ENCODE measurements around the gene ESPNL. TPM values are rescaled to one million over a fixed set of nuclear protein-coding genes. Genes with fewer than 3 reads are reported as not detected.

Gene ESPNL
- polyA plus RNA-seq, 1 donor (not counting 4 experiments of a cell fraction or from before 2014, with no cell fraction given): 0.16 TPM

DNA sequence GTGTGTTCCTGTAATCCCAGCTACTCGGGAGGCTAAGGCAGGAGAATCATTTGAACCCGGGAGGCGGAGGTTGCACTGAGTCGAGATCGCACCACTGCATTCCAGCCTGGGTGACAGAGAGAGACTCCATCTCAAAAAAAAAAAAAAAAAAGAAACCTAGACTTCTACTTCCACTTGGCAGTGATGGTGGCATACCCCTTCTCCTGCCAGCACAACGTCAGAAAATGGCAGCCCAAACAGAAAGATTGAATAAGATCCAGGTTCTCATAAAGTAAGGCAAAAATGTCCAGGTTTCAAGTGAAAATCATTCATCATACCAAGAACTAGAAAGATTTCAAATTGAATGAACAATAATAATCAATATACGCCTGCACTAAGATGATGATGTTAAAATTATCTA is 15.4 kb upstream of the ESPNL start:
- no peak for FAIRE-seq
- DNase-seq (ENCODE audit: low read depth, low spot score): no peak
- H4K20me1 ChIP-seq (ENCODE audit: control insufficient read depth, extremely low read depth, insufficient read depth, low read length): no peaks in the 10 kb centered on the region
- no peak overlapping the region for H3K4me3 ChIP-seq (ENCODE audit: control insufficient read depth in 2 of 3, extremely low read depth in 1 of 3, insufficient read depth in 2 of 3, low read depth in 1 of 3, low read length in 3 of 3)
- no peak overlapping the region for H3K9ac ChIP-seq (ENCODE audit: control insufficient read depth, extremely low read depth, insufficient read depth, low read length)
- no peak overlapping the region for H2AFZ ChIP-seq (ENCODE audit: control insufficient read depth, low read length)
- H3K4me2 ChIP-seq (ENCODE audit: control insufficient read depth, extremely low read depth, insufficient read depth, low read depth, low read length): no peak overlapping the region
- no peak for TF ChIP-seq EZH2 (IDR thresholded peaks at IDR 0.05; ENCODE audit: low read length)
- TF ChIP-seq, protein P1, sequence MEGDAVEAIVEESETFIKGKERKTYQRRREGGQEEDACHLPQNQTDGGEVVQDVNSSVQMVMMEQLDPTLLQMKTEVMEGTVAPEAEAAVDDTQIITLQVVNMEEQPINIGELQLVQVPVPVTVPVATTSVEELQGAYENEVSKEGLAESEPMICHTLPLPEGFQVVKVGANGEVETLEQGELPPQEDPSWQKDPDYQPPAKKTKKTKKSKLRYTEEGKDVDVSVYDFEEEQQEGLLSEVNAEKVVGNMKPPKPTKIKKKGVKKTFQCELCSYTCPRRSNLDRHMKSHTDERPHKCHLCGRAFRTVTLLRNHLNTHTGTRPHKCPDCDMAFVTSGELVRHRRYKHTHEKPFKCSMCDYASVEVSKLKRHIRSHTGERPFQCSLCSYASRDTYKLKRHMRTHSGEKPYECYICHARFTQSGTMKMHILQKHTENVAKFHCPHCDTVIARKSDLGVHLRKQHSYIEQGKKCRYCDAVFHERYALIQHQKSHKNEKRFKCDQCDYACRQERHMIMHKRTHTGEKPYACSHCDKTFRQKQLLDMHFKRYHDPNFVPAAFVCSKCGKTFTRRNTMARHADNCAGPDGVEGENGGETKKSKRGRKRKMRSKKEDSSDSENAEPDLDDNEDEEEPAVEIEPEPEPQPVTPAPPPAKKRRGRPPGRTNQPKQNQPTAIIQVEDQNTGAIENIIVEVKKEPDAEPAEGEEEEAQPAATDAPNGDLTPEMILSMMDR (optimal IDR thresholded peaks at IDR 0.05 in 1 of 3, IDR thresholded peaks at IDR 0.05 in 1 of 3, conservative IDR thresholded peaks at IDR 0.05 in 1 of 3; ENCODE audit: extremely low read depth in 1 of 3, insufficient read depth in 2 of 3, low read length in 3 of 3): no peak
- no peaks in the 10 kb centered on the region for H3K9me1 ChIP-seq (ENCODE audit: control insufficient read depth, extremely low read depth, insufficient read depth, low read length)
- no peak overlapping the region for H3K27ac ChIP-seq (ENCODE audit: control insufficient read depth, insufficient read depth, low read length)
- peaks cover 12 to 30% of the 10 kb centered on the region in 2 experiments for H3K36me3 ChIP-seq (ENCODE audit: control insufficient read depth in 2 of 2, extremely low read depth in 1 of 2, insufficient read depth in 2 of 2, low read length in 2 of 2)
- dilution Hi-C loops (cut with MboI; ENCODE audit: extremely low pct_ligation_motif_present, low sequenced_read_pairs): no loop called here
- H3K4me1 ChIP-seq (ENCODE audit: control insufficient read depth, extremely low read depth, insufficient read depth, low read length): no peaks in the 10 kb centered on the region
- no peaks in the 10 kb centered on the region for H3K79me2 ChIP-seq (ENCODE audit: control insufficient read depth, insufficient read depth, low read length)
- H3K9me3 ChIP-seq (ENCODE audit: control insufficient read depth, low read depth, low read length): no peaks in the 10 kb centered on the region
- H3K27me3 ChIP-seq (ENCODE audit: control insufficient read depth, extremely low read depth, insufficient read depth, low read length): no peaks in the 10 kb centered on the region

DNA sequence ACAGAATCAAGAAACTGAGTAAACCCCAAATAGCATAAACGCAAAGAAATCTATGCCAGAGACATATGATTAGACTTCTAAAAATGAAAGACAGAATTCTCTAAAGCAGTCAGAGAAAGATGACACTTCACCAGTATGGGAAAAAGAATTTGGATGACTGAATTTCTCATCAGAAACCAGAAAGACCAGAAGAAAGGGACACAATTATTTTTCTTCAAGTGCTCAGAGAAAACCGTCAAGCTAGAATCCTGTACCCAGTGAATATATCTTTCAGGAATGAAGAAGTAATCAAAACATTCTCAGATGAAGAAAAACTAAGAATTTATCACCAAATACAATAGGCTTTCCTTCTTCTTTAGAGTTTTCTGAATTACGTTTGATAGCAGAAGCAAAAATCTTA is 14.2 kb upstream of the ESPNL start:
- H3K9ac ChIP-seq (ENCODE audit: control insufficient read depth, extremely low read depth, insufficient read depth, low read length): no peak overlapping the region
- DNase-seq (ENCODE audit: low read depth, low spot score) (no peak), FAIRE-seq (no peak)
- no peaks in the 10 kb centered on the region for H3K9me3 ChIP-seq (ENCODE audit: control insufficient read depth, low read depth, low read length)
- H3K4me3 ChIP-seq (ENCODE audit: control insufficient read depth in 2 of 3, extremely low read depth in 1 of 3, insufficient read depth in 2 of 3, low read depth in 1 of 3, low read length in 3 of 3): no peak overlapping the region
- dilution Hi-C loops (cut with MboI; ENCODE audit: extremely low pct_ligation_motif_present, low sequenced_read_pairs): no loop called here
- no peaks in the 10 kb centered on the region for H3K4me1 ChIP-seq (ENCODE audit: control insufficient read depth, extremely low read depth, insufficient read depth, low read length)
- H2AFZ ChIP-seq (ENCODE audit: control insufficient read depth, low read length): no peak overlapping the region
- TF ChIP-seq EZH2 (IDR thresholded peaks at IDR 0.05; ENCODE audit: low read length): no peak
- TF ChIP-seq, protein P1 (optimal IDR thresholded peaks at IDR 0.05 in 1 of 3, IDR thresholded peaks at IDR 0.05 in 1 of 3, conservative IDR thresholded peaks at IDR 0.05 in 1 of 3; ENCODE audit: extremely low read depth in 1 of 3, insufficient read depth in 2 of 3, low read length in 3 of 3): no peak
- H3K27me3 ChIP-seq (ENCODE audit: control insufficient read depth, extremely low read depth, insufficient read depth, low read length): no peaks in the 10 kb centered on the region
- no peak overlapping the region for H3K27ac ChIP-seq (ENCODE audit: control insufficient read depth, insufficient read depth, low read length)
- H3K9me1 ChIP-seq (ENCODE audit: control insufficient read depth, extremely low read depth, insufficient read depth, low read length): no peaks in the 10 kb centered on the region
- H3K79me2 ChIP-seq (ENCODE audit: control insufficient read depth, insufficient read depth, low read length): no peaks in the 10 kb centered on the region
- H4K20me1 ChIP-seq (ENCODE audit: control insufficient read depth, extremely low read depth, insufficient read depth, low read length): no peaks in the 10 kb centered on the region
- H3K4me2 ChIP-seq (ENCODE audit: control insufficient read depth, extremely low read depth, insufficient read depth, low read depth, low read length): no peak overlapping the region
- H3K36me3 ChIP-seq (ENCODE audit: control insufficient read depth in 2 of 2, extremely low read depth in 1 of 2, insufficient read depth in 2 of 2, low read length in 2 of 2): peaks cover 10 to 23% of the 10 kb centered on the region in 2 experiments
